GM18526 (cell line): ENCODE data around the gene VSNL1.

Experiments
- POLR2A ChIP-seq: IDR thresholded peaks from 3 replicates; pipeline ENCODE4 v1.6.1; 2011; ENCODE audit not compliant: insufficient read length; ENCODE audit errors: extremely low read depth

The VSNL1 gene

DNA sequence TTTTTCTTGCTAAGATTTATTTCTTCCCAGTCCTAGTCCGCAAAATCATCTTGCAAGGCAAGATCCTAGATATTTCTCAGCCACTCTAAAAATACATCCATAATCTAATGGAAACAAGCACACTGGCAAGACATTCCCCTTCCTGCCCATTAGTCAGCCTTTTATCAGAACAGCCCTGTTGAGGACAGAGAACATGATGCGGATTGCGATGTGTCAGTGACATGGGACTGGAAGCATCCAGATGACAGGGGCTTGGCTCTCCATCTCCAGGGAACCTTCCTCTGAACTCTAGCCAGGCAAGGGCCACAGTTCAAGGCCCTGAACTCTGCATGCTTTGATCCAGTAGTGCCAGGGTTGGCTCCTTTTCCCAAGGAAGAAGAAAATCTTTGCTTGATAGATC is 70.0 kb downstream of the VSNL1 start:
- no peak for TF ChIP-seq POLR2A

DNA sequence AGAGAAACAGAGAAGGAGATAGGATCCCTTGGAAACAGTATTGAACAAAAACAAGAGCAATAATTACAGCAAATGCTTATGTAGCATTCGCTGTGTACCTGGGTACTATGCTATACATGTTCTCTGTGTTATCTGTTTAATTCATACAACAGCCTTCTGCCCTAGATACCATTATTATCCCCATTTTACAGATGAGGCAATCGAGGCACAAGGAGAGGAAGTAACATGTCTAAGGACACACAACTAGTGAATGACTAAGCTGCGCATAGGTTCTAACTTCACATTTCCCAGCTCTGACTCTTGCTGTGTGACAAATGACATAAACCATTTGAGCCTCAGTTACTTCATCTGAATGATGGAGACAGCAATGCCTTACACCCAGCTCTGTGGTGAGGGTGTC is 70.5 kb downstream of the VSNL1 start:
- no peak for TF ChIP-seq POLR2A

DNA sequence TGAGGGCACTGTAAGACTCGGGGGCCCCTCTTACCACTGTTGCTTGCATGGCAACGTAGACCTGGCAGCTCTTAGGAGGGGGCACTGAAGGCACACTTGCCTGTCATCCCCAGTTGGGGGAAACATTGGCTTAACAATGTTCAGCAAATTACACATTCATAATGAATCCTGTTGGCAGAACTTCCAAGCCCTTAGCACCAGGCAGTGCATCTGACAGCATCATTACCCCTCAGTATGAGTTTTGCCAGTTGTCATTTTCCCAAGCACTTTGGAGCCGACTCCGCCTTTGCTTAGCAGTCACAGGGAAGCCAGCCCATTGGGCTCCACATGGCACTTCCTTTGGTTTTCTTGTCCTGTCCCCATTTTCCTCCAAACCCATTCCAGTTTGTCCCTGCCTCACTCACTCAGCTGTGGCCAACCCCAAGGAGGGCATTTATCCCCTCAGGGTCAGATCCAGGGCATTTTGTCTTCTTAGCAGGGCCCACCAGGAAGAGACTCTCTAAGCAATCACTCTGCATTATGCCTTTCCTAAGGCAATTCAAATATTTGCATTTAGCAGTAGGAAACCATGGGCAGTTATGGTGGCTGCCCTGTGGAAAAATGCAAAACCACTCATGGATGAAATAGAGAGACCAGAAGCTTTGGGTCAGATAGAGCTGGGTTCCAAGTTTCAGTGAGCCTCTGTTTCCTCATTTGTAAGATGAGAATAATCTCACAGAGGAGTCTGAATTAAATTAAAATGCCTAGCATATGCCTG is 73.9 kb downstream of the VSNL1 start:
- TF ChIP-seq POLR2A = no peak

DNA sequence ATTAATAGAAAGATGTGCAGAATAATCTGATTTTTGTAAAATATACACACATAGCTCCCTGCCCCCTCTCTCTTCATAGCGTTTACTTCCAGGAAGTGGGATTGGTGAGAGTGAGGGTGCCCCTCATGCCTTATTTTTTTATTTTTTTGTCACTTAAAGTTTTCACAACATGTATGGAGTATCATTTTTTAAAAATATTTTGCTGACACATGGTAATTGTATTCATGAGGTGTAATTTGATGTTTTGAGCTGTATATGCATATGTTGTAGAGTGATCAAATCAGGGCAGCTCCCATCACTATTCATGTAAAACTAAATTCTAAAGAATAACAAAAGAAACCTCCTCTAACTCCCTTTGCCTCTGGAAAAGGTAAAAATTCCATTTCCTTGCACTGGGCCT is 74.7 kb downstream of the VSNL1 start:
- no peak for TF ChIP-seq POLR2A

DNA sequence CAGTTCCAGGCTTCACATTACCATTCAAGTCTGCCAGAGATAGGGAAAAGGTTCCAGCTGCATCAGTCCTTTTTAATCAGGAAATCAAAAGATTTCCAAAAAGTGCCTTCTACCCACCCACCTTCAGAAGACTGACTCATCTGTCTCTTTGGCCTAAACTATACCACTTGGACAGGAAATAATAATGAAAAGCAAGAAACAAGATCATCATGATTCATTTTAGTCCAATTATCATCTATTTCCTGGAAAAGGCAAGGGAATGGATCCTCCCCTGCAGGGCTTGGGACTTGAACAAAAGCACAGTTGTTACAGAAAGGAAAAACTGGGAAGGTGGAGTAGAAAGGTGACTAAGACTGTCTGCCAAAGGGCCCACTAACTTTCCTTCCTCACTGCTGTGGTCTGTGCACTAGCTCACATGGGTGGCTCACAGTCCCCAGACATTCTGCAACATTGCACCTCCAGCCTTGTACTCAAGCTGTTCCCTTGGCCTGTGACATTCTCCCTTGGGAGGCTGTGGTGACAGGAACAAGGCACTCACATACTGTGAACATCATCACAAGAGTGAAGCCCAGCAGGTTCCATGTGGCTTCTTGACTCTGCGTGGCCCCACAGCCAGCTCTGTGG is 75.3 kb downstream of the VSNL1 start:
- TF ChIP-seq POLR2A = no peak

DNA sequence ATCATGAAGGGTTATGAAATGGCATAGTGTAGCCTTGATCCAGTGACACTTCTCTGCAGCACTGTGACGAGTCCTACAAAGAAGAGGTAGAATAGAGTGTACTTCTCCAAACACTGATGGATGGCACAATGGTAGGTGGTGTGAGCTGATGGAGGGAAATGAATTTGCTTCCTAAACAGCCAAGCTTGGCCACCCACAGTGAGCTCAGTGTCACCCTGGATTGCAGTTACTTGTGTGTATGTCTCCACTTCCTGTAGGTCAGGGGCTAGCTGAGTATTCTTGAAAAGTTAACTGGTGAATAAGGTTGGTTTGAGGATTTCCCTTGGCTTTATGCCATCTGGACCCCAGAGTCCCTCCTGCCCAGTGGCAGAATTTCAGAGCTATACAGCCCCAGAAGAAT is 75.9 kb downstream of the VSNL1 start:
- TF ChIP-seq POLR2A = no peak

DNA sequence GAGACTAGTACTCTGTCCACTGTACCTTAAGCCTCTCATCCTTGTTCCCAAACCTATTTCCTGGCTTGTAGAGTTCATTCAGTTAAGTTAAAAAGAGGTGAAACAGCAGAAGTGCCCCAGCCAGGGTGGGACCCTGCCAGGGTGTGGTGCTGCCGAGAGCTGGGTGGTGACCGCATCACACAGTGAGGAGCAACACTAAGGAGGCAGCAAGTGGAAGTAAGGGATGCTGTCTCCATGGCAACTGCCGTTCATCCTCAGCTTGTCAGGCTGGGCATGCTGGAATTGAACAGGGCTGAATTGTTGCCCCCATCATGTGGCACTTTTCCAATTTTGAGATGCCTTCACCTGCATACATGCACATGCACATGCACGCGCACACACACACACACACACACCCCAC is 77.0 kb downstream of the VSNL1 start:
- TF ChIP-seq POLR2A = no peak

DNA sequence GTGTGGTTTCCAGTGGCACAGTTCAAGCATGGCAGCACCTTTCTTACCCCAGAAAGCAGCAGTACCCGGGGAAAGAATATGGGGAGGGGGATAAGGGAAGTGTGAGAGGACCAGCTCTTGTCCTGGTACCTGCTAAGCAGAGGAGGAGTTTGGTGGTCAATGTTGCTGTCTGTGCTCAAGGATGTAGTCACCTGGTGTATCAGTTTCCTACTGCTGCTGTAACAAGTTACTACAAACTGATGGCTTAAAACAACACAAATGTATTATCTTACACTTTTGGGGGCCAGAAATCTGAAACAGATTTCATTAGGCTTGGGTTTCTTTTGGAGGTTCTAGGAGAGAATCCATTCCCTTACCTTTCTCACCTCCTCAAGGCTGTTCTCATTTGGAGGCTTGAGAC is 77.5 kb downstream of the VSNL1 start:
- no peak for TF ChIP-seq POLR2A

DNA sequence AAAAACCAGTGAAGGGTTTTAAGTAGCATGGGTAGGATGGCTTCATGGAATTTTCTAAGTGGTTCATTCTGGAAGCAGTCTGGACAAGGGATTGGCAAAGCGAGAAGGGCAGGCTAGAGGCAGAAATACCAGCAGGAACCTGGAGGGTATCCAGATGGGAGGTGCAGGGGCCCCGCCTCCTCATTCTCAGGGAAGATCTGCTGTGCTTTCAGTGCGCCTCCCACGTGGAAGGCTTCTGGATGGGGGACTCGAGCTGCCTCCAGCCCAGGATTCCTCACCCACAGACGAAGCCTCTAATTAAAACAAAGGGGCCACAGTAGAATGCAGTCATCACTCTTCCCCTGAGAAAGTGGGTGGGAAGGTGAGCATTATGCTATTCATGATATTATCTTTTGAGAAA is 79.8 kb downstream of the VSNL1 start:
- no peak for TF ChIP-seq POLR2A

DNA sequence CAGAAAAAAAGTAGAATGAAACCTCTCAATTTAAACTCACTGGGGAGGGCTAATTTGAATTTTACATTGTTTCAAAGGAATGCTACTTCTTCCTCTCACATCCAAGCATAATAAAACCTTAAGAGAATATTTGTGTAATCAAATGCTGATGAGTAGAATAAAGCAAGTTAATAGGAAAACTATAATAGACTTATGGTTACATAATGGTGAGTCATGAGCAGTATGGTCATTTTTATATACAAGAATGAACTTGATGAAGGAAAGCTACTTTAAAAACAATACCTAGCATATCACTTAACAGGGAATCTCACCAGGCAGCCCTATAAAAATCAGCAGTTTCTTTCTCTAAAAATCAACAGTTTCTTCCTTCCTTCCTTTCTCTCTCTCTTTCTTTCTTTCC is 80.3 kb downstream of the VSNL1 start:
- no peak for TF ChIP-seq POLR2A

DNA sequence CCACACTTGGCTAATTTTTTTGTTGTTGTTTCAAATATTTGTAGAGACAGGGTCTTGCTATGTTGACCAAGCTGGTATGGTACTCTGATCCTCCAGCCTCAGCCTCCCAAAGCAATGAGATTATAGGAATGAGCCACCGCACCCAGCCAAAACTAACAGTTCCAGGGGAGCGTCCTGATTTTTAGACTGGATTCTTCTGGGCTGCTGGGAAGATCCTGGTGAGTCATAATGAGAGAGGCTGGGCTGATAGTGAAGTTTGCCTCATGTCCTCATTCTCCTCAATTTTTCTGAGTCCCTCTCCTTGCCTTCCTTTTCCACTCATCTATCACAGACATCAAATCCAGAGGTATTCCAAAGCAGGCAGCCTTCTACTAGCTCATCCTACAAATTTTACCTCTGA is 81.3 kb downstream of the VSNL1 start:
- no peak for TF ChIP-seq POLR2A

DNA sequence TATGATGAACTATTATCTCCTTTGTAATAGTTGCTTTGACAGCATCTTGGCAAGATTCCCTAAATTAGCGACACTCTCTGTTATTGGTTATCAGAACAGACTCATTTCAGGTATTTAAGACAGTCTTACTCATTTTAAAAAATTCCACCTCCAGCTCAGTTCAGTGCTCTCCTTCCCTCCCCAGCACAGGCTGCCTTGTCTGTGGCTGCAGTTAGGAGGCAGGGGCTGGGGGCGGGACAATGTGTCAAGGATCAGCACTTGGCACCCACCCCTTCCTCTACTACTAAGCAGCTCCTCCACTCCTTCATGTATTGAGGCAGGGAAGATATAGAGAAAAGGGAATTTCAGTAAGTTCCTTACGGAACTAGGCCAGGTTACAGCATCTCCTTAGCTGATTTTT is 85.0 kb downstream of the VSNL1 start:
- TF ChIP-seq POLR2A = no peak

DNA sequence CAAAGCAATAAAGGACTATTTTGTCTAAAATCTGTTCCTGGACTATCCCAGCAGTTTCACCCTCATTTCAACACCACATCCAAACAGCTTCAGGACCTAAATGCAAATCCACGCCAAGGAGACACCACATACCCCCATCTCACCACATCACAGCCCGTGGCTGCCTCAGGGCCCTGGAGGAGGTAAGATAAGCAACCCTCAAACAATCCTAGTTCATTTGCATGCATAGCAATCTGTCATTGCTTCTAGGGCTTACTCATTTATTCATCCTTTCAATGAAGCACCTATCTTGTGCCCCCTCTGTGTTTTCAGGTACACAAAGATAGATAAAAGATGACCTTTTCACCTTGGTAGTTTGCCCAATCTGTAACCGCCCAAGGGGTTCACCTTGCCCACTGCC is 86.5 kb downstream of the VSNL1 start:
- TF ChIP-seq POLR2A = no peak

DNA sequence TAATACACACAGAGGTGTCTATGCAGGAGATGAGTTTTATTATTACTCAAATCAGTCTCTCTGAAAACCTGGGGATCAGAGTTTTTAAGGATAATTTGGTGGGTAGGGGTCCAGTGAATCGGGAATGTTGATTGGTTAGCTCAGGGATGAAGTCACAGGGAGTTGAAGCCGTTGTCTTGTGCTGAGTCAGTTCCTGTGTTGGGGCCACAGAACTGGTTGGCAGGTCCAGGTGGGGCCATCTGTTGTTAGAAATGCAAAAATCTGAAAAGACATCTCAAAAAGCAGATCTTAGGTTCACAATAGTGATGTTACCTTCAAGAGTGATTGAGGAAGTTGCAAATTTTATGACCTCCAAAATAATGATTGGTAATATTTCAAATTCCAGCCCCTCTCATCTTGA is 86.9 kb downstream of the VSNL1 start:
- no peak for TF ChIP-seq POLR2A

DNA sequence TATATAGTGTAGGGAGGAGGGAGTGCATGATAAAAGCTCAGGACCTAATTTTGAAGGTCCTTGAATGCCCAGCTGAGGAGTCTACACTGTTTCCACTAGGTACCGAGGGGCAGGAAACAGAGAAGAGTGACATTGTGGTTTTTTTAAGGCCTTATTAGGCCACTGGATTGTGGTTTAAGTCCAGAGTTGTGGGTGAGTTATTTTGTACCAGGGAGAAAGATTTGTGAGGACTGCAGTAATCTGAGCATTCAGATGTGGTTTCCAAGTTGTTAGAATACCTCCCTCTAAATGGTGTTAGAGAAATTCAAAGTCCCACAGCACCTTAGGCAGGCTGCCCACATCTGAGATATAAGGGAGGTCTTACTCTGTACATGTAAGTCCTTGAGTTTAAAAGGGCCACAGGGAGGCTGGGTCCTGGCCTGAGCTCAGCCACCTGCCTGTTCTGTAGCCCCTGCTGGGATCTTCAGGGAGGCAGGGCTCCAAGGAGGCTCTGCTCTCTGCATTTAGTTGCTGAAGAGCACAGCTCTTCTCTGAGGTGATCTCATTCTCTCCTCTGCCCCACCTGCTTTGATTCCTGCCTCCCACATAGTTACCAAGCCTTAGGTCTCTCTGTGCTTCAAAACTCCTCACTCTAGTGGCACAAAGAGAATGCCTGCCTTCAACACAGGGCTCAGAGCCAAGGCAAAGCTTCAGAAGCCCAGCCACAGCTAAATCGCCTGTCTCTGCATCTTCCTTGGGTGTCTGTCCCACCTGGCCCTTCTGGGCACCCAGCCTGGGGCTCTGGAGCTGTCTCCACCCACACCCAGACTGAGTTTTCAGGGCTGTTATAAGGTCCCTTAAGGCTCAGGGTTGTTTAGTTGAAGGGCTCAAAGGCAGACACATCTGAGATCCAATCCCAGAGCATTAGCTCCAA is 88.1 kb downstream of the VSNL1 start:
- no peak for TF ChIP-seq POLR2A

DNA sequence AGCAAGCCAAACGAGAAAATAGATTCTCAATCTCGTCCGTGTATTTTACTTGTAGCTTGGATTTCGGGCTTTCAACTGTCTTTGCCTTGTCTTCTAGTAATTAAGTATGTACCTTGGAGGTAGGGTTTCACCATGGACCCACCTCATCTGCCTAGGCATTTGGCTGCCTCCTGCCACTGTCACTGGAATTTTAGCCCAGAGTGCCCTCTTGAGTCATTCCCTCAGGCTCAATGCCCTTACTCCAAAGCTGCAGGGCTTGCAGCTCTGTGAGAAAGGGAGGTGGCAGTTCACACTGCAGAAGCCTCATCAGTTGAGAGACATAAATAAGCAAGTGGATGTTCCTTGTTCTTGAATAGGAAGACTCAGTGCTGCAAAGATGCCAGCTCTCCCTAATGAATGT is 89.6 kb downstream of the VSNL1 start:
- TF ChIP-seq POLR2A = no peak

DNA sequence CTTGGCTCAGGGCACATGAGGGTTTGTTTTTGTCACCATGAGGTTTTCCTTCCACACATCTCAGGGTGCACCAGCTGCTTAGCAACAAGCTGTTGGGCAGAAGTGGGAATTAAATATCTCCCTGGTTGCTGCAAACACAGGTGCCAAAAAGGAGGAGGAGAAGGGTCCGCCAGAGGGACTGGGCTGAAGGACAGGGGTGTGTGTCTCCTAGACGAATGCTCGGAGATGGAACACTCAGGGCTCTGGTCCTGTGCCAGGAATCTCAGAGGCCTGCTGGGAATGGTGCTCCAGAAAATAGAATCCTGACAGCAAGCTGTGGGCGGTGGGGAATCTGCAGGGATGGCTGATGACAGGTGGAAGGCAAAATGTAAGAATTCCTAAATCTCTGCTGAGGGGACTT is 94.5 kb downstream of the VSNL1 start:
- TF ChIP-seq POLR2A = no peak

DNA sequence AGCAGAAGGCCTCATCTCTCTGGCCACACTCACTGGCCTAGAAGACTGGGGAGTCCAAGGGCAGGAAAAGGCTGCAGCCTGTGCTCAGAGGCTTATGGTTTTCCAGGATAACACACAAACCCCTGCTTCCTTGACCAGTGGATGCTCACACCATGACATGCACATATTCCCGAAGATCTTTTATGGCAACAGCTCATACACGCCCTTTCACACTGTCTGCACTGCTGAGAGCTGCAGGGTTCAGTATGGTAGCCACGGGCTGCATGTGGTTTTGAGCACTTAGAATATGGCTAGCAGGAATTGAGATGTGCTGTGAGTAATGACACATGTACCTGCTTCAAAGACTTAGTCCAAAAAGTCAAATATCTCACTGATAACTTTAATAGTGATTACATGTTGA is 95.8 kb downstream of the VSNL1 start:
- no peak for TF ChIP-seq POLR2A
